Thyroid gland (tissue), 4 donors: ENCODE measurements around the gene EI24.

Experiments
- CTCF ChIP-seq, 6 experiments: fragments of 200-600 bp in 3 of 6; fragments of 450-650 bp in 3 of 6; sonication (generic) in 3 of 6; IDR thresholded peaks; one replicate each; pipeline ENCODE4 v1.5.1; 2016 to 2019; ENCODE audit warnings: antibody characterized with exemption in 6 of 6, mild to moderate bottlenecking in 2 of 6, inconsistent platforms in 1 of 6, moderate library complexity in 1 of 6
- POLR2A ChIP-seq, 2 donors: fragments of 450-650 bp; IDR thresholded peaks; one replicate each; pipeline ENCODE4 v1.6.1; 2017; ENCODE audit warnings: antibody characterized with exemption in 2 of 2, mild to moderate bottlenecking in 2 of 2, moderate library complexity in 1 of 2

GRCh38 chr11:125554038-125554437 is 15.2 kb upstream of the EI24 start:
- TF ChIP-seq CTCF (IDR thresholded peaks at IDR 0.05), result no peak
- TF ChIP-seq POLR2A (IDR thresholded peaks at IDR 0.05), result no peak
